NCI-H82 treated with DMSO at 0.1 percent for 48 hours (cell line): ENCODE data around the gene VWF.
"Not testable (repeated sequence)": the region's sequence is repeated elsewhere in the genome, so short reads cannot be mapped to it uniquely, and the experiment has no call there.

Source experiments
- DNase-seq: peaks from one replicate; lab custom pipeline; 2025; ENCODE audit not compliant: unreplicated experiment; lab: John Stamatoyannopoulos, UW

Gene VWF

GRCh38 chr12:6124411-6125309 lies at the start of gene VWF:
Gene VWF (minus strand): TSS chr12:6124670. CDS start chr12:6123196, 1,474 bp downstream.
- DNase-seq = no peak

GRCh38 chr12:6172862-6173261 lies 48.4 kb upstream of the VWF start:
- DNase-seq = no peak

- no peak for DNase-seq
Observed at GRCh38 chr12:6172086-6172485, 47.6 kb upstream of the VWF start.

GRCh38 chr12:6171409-6172015 lies 47.0 kb upstream of the VWF start:
- DNase-seq = no peak

- DNase-seq = no peak
Observed at GRCh38 chr12:6167327-6168280, 43.1 kb upstream of the VWF start.

- DNase-seq = no peak
Observed at GRCh38 chr12:6166808-6167207, 42.3 kb upstream of the VWF start.

- no peak for DNase-seq
Observed at GRCh38 chr12:6165395-6165794, 40.9 kb upstream of the VWF start.

GRCh38 chr12:6163416-6164060 lies 39.1 kb upstream of the VWF start:
- no peak for DNase-seq

DNA sequence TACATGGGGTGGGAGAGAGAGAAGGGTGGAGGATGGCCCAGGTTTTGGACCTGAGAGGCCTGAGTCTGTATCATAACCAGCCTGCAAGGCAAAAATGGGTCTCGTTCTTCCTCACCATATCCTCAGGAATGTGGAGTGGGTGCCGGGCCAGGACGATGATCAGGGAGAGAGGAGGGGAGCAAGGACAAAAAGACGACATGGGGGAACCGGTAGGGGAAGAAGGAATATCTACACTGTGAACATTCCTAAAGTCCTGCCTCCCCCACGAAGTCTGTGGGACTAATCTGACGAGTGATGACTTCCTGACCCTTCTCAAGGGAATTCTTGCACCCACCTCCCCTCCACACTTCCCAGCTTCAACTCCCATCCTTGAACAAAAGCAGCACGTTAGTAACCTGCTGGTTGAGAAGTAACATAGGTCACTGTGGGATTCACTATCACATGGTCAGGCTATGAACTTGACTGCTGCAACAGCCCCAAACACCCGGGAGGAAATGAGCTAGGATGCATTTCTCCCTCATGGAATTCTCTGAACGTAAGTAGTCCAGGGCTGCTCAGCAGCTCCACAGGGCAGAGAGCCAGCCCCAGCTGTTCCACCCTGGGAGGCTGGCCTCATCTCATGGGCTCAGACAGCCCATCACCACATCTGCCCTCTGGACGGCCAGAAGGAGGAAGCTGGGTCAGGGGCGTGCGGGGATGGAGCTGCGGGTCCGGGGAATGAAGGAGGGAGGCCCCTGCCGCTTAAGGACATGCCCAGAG lies 36.8 kb upstream of the VWF start:
- DNase-seq = no peak

DNA sequence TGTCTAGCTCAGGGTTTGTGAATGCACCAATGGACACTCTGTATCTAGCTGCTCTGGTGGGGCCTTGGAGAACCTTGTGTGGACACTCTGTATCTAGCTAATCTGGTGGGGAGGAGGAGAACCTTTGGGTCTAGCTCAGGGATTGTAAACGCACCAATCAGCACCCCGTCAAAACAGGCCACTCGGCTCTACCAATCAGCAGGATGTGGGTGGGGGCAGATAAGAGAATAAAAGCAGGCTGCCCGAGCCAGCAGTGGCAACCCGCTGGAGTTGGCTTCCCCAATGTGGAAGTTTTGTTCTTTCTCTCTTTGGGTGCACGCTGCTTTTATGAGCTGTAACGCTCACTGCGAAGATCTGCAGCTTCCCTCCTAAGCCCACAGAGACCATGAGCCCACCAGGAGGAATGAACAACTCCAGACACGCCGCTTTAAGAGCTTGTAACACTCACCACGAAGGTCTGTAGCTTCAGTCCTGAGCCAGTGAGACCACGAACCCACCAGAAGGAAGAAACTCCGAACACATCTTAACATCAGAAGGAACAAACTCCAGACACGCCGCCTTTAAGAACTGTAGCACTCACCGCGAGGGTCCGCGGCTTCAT lies 35.7 kb upstream of the VWF start:
- DNase-seq = not testable (repeated sequence)

GRCh38 chr12:6159166-6160011 lies 34.9 kb upstream of the VWF start:
- not testable (repeated sequence) for DNase-seq

DNA sequence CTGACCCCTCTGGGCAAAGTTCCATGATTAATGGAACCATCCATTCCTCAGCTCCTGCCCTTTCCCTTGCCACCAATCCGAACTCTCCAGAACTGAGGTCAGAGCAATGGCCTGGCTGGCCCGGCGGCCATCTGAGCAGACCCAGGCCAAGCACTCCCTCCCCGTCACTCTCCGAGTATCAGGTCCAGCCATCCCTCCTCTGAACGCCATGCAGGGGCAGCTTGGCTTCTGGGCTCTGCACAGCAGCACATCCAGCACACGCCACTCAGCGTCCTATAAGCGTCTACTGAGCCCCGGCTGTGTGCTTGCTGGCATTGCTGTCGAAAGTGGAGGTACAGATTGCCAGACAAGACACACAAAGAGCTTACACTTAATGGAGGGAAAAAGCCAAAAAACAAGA lies 34.3 kb upstream of the VWF start:
- no peak for DNase-seq

GRCh38 chr12:6158255-6158654 lies 33.8 kb upstream of the VWF start:
- DNase-seq = no peak

- DNase-seq = no peak
Observed at GRCh38 chr12:6157482-6157881, 33.0 kb upstream of the VWF start.

- DNase-seq = no peak
Observed at GRCh38 chr12:6154730-6155459, 30.4 kb upstream of the VWF start.

GRCh38 chr12:6148722-6149121 lies 24.3 kb upstream of the VWF start:
- DNase-seq = not testable (repeated sequence)

- DNase-seq = no peak
Observed at GRCh38 chr12:6148061-6148460, 23.6 kb upstream of the VWF start.

DNA sequence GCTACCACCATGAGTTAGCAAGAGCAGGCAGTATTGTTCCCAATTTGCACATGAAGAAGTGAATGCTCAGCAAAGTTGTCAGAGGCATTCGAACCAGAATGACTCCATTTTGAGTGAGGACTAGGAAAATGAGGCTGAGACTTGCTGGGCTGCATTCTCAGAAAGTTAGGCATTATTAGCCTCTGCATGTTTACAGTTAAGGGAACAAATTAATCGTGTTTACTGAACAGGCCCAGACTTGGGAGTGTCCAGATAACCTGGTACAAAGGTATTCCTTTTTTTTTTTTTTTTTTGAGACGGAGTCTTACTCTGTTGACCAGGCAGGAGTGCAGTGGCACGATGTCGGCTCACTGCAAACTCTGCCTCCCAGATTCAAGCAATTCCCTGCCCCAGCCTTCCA lies 22.5 kb upstream of the VWF start:
- DNase-seq = no peak
